Measurements from ENCODE around the gene NR2C1.
"Not testable (repeated sequence)": the region's sequence is repeated elsewhere in the genome, so short reads cannot be mapped to it uniquely, and the experiment has no call there.

Gene NR2C1

DNA sequence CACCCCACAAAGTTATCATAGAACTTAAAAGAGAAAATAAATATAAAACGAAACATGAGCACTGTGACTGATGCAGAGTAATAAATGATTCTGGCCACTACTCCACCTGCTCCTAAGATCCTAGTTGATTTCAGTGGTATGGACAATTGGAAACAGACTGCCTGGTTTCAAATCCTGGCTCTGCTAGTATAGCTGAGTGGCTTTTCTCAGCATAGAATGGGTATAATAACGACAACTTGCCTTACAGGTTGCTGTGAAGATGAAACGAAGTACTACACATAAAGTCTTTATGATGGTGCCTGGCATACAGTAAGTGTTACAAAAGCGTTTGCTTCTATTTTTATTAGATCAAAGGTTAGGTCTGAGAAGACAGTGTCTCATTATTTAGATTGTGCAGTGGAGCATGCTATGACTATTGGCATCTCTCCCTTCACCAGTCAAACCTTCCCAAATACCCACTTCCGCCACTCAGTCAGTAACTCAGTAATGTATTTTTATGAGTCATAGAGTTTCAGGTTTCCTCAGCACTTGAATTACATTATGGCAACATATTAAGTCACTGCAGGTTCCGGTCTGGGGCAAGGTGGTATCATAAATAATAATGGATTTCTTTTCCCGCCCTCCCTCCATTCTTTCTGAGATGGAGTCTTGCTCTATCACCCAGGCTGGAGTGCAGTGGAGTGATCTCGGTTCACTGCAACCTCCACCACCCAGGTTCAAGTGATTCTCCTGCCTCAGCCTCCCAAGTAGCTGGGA is 29.7 kb upstream of the NR2C1 start:
- Histone ChIP-seq H3K27ac (ENCODE audit: low read length) (no peak overlapping the region), H3K36me3 (ENCODE audit: control insufficient read depth in 1 of 2, insufficient read depth in 2 of 2, low read length in 2 of 2) (peaks cover 0 to 30% of the 10 kb centered on the region in 2 donors)

GRCh38 chr12:95101957-95102356 is 28.5 kb upstream of the NR2C1 start:
- not testable (repeated sequence) for H3K27me3 ChIP-seq (ENCODE audit: low read depth, low read length); H3K4me1 ChIP-seq (ENCODE audit: control insufficient read depth in 1 of 2, insufficient read depth in 2 of 2, low read length in 2 of 2); H3K9me3 ChIP-seq (ENCODE audit: control insufficient read depth in 1 of 2, low read length in 2 of 2); H3K27ac ChIP-seq (ENCODE audit: low read length); H3K4me3 ChIP-seq (ENCODE audit: low read depth in 1 of 2, low read length in 2 of 2)
- H3K36me3 ChIP-seq (ENCODE audit: control insufficient read depth in 1 of 2, insufficient read depth in 2 of 2, low read length in 2 of 2): peaks cover 0 to 23% of the 10 kb centered on the region in 2 donors

More for the DNA sequence above, 29.7 kb upstream of the NR2C1 start:
- Histone ChIP-seq H3K4me1 (ENCODE audit: control insufficient read depth in 1 of 2, insufficient read depth in 2 of 2, low read length in 2 of 2) (no peaks in the 10 kb centered on the region), H3K4me3 (ENCODE audit: low read depth in 1 of 2, low read length in 2 of 2) (no peak overlapping the region), H3K27me3 (ENCODE audit: low read depth, low read length) (no peaks in the 10 kb centered on the region), H3K9me3 (ENCODE audit: control insufficient read depth in 1 of 2, low read length in 2 of 2) (no peaks in the 10 kb centered on the region)

- Histone ChIP-seq H3K36me3 (ENCODE audit: control insufficient read depth in 1 of 2, insufficient read depth in 2 of 2, low read length in 2 of 2) (peaks cover 0 to 23% of the 10 kb centered on the region in 2 donors), H3K4me3 (ENCODE audit: low read depth in 1 of 2, low read length in 2 of 2) (no peak overlapping the region), H3K27me3 (ENCODE audit: low read depth, low read length) (no peaks in the 10 kb centered on the region), H3K4me1 (ENCODE audit: control insufficient read depth in 1 of 2, insufficient read depth in 2 of 2, low read length in 2 of 2) (peaks cover 7 to 8% of the 10 kb centered on the region in 2 donors), H3K9me3 (ENCODE audit: control insufficient read depth in 1 of 2, low read length in 2 of 2) (no peaks in the 10 kb centered on the region), H3K27ac (ENCODE audit: low read length) (no peak overlapping the region)
These were observed 27.1 kb upstream of the NR2C1 start for GRCh38 chr12:95100264-95101190.

GRCh38 chr12:95099270-95099790 is 25.9 kb upstream of the NR2C1 start:
- Histone ChIP-seq H3K4me1 (ENCODE audit: control insufficient read depth in 1 of 2, insufficient read depth in 2 of 2, low read length in 2 of 2) (peaks cover 7 to 8% of the 10 kb centered on the region in 2 donors), H3K4me3 (ENCODE audit: low read depth in 1 of 2, low read length in 2 of 2) (no peak overlapping the region), H3K9me3 (ENCODE audit: control insufficient read depth in 1 of 2, low read length in 2 of 2) (no peaks in the 10 kb centered on the region), H3K36me3 (ENCODE audit: control insufficient read depth in 1 of 2, insufficient read depth in 2 of 2, low read length in 2 of 2) (peaks cover 0 to 23% of the 10 kb centered on the region in 2 donors), H3K27ac (ENCODE audit: low read length) (no peak overlapping the region), H3K27me3 (ENCODE audit: low read depth, low read length) (no peaks in the 10 kb centered on the region)

GRCh38 chr12:95096852-95097251 is 23.4 kb upstream of the NR2C1 start:
- peaks cover 7 to 8% of the 10 kb centered on the region in 2 donors for H3K4me1 ChIP-seq (ENCODE audit: control insufficient read depth in 1 of 2, insufficient read depth in 2 of 2, low read length in 2 of 2)
- no peak overlapping the region for H3K27ac ChIP-seq (ENCODE audit: low read length)
- peaks cover 0 to 14% of the 10 kb centered on the region in 2 donors for H3K36me3 ChIP-seq (ENCODE audit: control insufficient read depth in 1 of 2, insufficient read depth in 2 of 2, low read length in 2 of 2)
- H3K27me3 ChIP-seq (ENCODE audit: low read depth, low read length): no peaks in the 10 kb centered on the region
- no peaks in the 10 kb centered on the region for H3K9me3 ChIP-seq (ENCODE audit: control insufficient read depth in 1 of 2, low read length in 2 of 2)
- no peak overlapping the region for H3K4me3 ChIP-seq (ENCODE audit: low read depth in 1 of 2, low read length in 2 of 2)

DNA sequence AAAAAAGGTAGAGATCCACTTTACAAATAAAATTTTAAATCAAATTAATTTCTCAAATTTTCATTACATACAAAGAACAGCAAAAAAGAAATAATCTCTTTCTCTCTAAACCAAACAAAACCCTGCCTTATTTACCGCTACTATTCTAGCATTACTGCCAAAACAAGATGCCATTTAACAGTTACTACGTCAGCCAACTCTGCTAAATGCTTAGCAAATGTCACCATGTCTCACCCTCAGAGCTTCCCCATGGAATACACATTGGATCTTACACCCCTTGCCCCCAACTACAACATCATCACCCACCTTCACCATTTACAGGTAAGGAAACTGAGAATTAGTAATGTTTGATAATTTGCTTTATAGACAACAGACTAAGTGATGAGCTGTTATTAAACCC is 23.0 kb upstream of the NR2C1 start:
- Histone ChIP-seq H3K4me1 (ENCODE audit: control insufficient read depth in 1 of 2, insufficient read depth in 2 of 2, low read length in 2 of 2) (peaks cover 7 to 8% of the 10 kb centered on the region in 2 donors), H3K27me3 (ENCODE audit: low read depth, low read length) (no peaks in the 10 kb centered on the region), H3K9me3 (ENCODE audit: control insufficient read depth in 1 of 2, low read length in 2 of 2) (no peaks in the 10 kb centered on the region), H3K36me3 (ENCODE audit: control insufficient read depth in 1 of 2, insufficient read depth in 2 of 2, low read length in 2 of 2) (peaks cover 0 to 14% of the 10 kb centered on the region in 2 donors), H3K4me3 (ENCODE audit: low read depth in 1 of 2, low read length in 2 of 2) (no peak overlapping the region), H3K27ac (ENCODE audit: low read length) (no peak overlapping the region)

DNA sequence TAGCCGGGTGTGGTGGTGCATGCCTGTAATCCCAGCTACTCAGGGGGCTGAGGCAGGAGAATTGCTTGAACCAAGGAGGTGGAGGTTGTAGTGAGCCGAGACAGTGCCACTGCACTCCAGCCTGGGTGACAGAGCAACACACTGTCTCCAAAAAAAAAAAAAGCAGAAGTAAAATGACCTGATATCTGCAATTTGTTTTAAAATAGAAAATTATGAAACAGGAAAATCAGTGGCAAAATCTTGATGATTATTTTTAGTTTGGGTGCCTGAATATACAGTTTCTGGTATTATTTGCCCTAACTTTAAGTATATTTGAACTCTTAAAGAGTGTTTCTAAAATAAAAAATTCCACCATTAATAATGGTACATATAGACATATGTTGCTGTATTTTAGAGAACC is 22.4 kb upstream of the NR2C1 start:
- not testable (repeated sequence) for H3K27me3 ChIP-seq (ENCODE audit: low read depth, low read length); H3K27ac ChIP-seq (ENCODE audit: low read length)
- peaks cover 0 to 14% of the 10 kb centered on the region in 2 donors for H3K36me3 ChIP-seq (ENCODE audit: control insufficient read depth in 1 of 2, insufficient read depth in 2 of 2, low read length in 2 of 2)

DNA sequence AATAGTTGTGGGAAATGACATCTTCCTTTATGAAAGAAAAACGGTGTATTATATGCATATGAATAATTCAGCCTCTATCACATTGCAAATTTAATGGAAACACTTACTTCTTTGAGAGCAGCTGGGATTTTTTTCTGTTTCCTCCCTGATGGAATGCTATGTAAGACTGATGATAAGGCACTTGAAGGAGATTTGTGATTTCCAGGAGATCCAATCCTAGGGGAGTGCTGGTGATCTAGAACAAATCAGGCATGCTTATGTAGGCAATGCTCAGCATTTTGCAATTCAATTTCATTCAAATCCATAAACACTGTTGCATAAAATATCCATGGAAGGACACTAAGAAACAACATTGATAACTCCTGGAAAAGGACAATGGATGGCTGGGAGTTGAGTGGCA is 16.0 kb upstream of the NR2C1 start:
- Histone ChIP-seq H3K27me3 (ENCODE audit: low read depth, low read length) (no peaks in the 10 kb centered on the region), H3K4me3 (ENCODE audit: low read depth in 1 of 2, low read length in 2 of 2) (no peak overlapping the region), H3K9me3 (ENCODE audit: control insufficient read depth in 1 of 2, low read length in 2 of 2) (no peaks in the 10 kb centered on the region), H3K36me3 (ENCODE audit: control insufficient read depth in 1 of 2, insufficient read depth in 2 of 2, low read length in 2 of 2) (peaks cover 7 to 17% of the 10 kb centered on the region in 2 donors), H3K27ac (ENCODE audit: low read length) (no peak overlapping the region), H3K4me1 (ENCODE audit: control insufficient read depth in 1 of 2, insufficient read depth in 2 of 2, low read length in 2 of 2) (peaks cover 5% of the 10 kb centered on the region in 2 donors)

More for the DNA sequence above, 22.4 kb upstream of the NR2C1 start:
- not testable (repeated sequence) for H3K4me3 ChIP-seq (ENCODE audit: low read depth in 1 of 2, low read length in 2 of 2); H3K4me1 ChIP-seq (ENCODE audit: control insufficient read depth in 1 of 2, insufficient read depth in 2 of 2, low read length in 2 of 2); H3K9me3 ChIP-seq (ENCODE audit: control insufficient read depth in 1 of 2, low read length in 2 of 2)

GRCh38 chr12:95088379-95088778 is 15.0 kb upstream of the NR2C1 start:
- H3K9me3 ChIP-seq (ENCODE audit: control insufficient read depth in 1 of 2, low read length in 2 of 2): no peaks in the 10 kb centered on the region
- peaks cover 7 to 15% of the 10 kb centered on the region in 2 donors for H3K4me1 ChIP-seq (ENCODE audit: control insufficient read depth in 1 of 2, insufficient read depth in 2 of 2, low read length in 2 of 2)
- no peak overlapping the region for H3K4me3 ChIP-seq (ENCODE audit: low read depth in 1 of 2, low read length in 2 of 2)
- H3K27ac ChIP-seq (ENCODE audit: low read length): no peak overlapping the region
- H3K27me3 ChIP-seq (ENCODE audit: low read depth, low read length): no peaks in the 10 kb centered on the region
- H3K36me3 ChIP-seq (ENCODE audit: control insufficient read depth in 1 of 2, insufficient read depth in 2 of 2, low read length in 2 of 2): peaks cover 7 to 17% of the 10 kb centered on the region in 2 donors

GRCh38 chr12:95085612-95086011 is 12.2 kb upstream of the NR2C1 start:
- no peak overlapping the region for H3K27ac ChIP-seq (ENCODE audit: low read length)

GRCh38 chr12:95083938-95084337 is 10.5 kb upstream of the NR2C1 start:
- Histone ChIP-seq H3K27me3 (ENCODE audit: low read depth, low read length) (no peaks in the 10 kb centered on the region), H3K4me3 (ENCODE audit: low read depth in 1 of 2, low read length in 2 of 2) (no peak overlapping the region), H3K36me3 (ENCODE audit: control insufficient read depth in 1 of 2, insufficient read depth in 2 of 2, low read length in 2 of 2) (peaks cover 3 to 5% of the 10 kb centered on the region in 2 donors), H3K9me3 (ENCODE audit: control insufficient read depth in 1 of 2, low read length in 2 of 2) (no peaks in the 10 kb centered on the region), H3K27ac (ENCODE audit: low read length) (peak overlapping the region; percentile 68), H3K4me1 (ENCODE audit: control insufficient read depth in 1 of 2, insufficient read depth in 2 of 2, low read length in 2 of 2) (peaks cover 7 to 19% of the 10 kb centered on the region in 2 donors)

More at GRCh38 chr12:95085612-95086011, 12.2 kb upstream of the NR2C1 start:
- Histone ChIP-seq H3K4me3 (ENCODE audit: low read depth in 1 of 2, low read length in 2 of 2) (no peak overlapping the region), H3K9me3 (ENCODE audit: control insufficient read depth in 1 of 2, low read length in 2 of 2) (no peaks in the 10 kb centered on the region), H3K27me3 (ENCODE audit: low read depth, low read length) (no peaks in the 10 kb centered on the region), H3K4me1 (ENCODE audit: control insufficient read depth in 1 of 2, insufficient read depth in 2 of 2, low read length in 2 of 2) (peaks cover 7 to 19% of the 10 kb centered on the region in 2 donors), H3K36me3 (ENCODE audit: control insufficient read depth in 1 of 2, insufficient read depth in 2 of 2, low read length in 2 of 2) (peaks cover 7 to 11% of the 10 kb centered on the region in 2 donors)
